Thyroid gland (tissue), 4 donors: Measurements from ENCODE around the gene HTRA3. TPM values are rescaled to one million over a fixed set of nuclear protein-coding genes. Genes with fewer than 3 reads are reported as not detected.
A peak's percentile ranks its signal among the peaks of the same experiment; 100 is the strongest.

ENCODE experiments used
- DNase-seq, 2 donors: peaks; one replicate each; pipeline ENCODE4 v3.0.0-alpha.2; 2019
- H3K27ac ChIP-seq, 3 donors: fragments of 200-600 bp; sonication (generic); 1 replicate in 2 of 3; 2 replicates in 1 of 3; pipeline ENCODE4 v1.5.1; 2016 to 2019; ENCODE audit warnings: mild to moderate bottlenecking in 1 of 3, moderate library complexity in 1 of 3
- H3K27me3 ChIP-seq: fragments of 200-600 bp; sonication (generic); one replicate; pipeline ENCODE4 v1.5.1; 2019
- H3K36me3 ChIP-seq, 2 donors: fragments of 200-600 bp; sonication (generic); one replicate each; pipeline ENCODE4 v1.5.1; 2016 to 2019
- H3K4me1 ChIP-seq, 2 donors: fragments of 200-600 bp; sonication (generic); one replicate each; pipeline ENCODE4 v1.5.1; 2017 to 2019
- H3K4me3 ChIP-seq, 3 donors: fragments of 200-600 bp; sonication (generic); replicated peaks in 1 of 3; 1 replicate in 2 of 3; 2 replicates in 1 of 3; pipeline ENCODE4 v1.5.1; 2016; ENCODE audit warnings: mild to moderate bottlenecking in 1 of 3
- H3K9me3 ChIP-seq: fragments of 200-600 bp; sonication (generic); one replicate; pipeline ENCODE4 v1.5.1; 2017
- POLR2A ChIP-seq, 2 donors: fragments of 450-650 bp; IDR thresholded peaks; one replicate each; pipeline ENCODE4 v1.6.1; 2017; ENCODE audit warnings: antibody characterized with exemption in 2 of 2, mild to moderate bottlenecking in 2 of 2, moderate library complexity in 1 of 2
- WGBS, 2 donors: methylation state at CpG; one replicate each; pipeline ENCODE4 v1.1.5; 2017; 5-methylcytosine and 5-hydroxymethylcytosine counted together
- intact Hi-C: fragments of 100-400 bp; cut with DNase I; formaldehyde crosslinking; loops from one replicate; pipeline ENCODE4 v1.15.1; 2023
- total RNA-seq, 4 donors: library from RNA; depleted of rRNA; stranded (reverse); fragments of >200 nt; gene quantifications; one replicate each; pipeline ENCODE4 v1.2.3, GENCODE V29; 2016
- TF ChIP-seq, protein P1 (sequence below), 6 experiments: fragments of 200-600 bp in 3 of 6; fragments of 450-650 bp in 3 of 6; sonication (generic) in 3 of 6; IDR thresholded peaks; one replicate each; pipeline ENCODE4 v1.5.1; 2016 to 2019; ENCODE audit warnings: antibody characterized with exemption in 6 of 6, mild to moderate bottlenecking in 2 of 6, inconsistent platforms in 1 of 6, moderate library complexity in 1 of 6

HTRA3 gene
- total RNA-seq, 4 donors from 2014 or later, result 6.9 to 38.3 (median 14.0) TPM

DNA sequence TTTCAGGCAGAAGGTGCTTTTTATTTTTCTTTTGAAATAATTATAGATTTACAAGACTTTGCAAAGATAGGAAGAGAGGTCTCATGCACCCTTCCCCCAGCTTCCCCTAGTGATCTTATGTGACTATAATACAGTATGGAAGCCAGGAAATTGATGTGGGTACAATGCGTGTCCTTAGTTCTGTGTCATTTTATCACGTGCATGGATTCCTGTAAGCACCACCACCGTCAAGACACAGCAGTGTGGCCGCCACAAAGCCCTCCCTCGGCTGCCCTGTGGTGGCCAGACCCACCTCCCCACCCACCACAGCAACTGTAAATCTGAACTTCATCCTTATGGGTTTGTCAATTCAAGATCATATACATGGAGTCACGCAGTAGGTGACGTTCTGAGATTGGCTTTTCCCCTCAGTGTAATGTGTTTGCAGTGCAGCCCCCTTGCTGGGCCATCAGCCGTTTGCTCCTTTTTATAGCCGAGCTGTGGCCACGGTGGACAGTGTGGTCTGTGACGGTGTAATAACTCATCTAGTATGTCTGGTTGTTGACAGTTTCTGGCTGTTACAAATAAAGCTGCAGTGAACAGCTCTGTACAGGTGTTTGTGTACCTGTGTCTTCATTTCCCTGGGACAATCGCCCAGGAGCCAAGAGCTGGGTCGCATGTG, 10.9 kb upstream of the HTRA3 start:
- Histone ChIP-seq H3K36me3 (no peaks in the 10 kb centered on the region), H3K27ac (no peak overlapping the region)
- WGBS, 2 donors, result 77 to 78% methylated on average over 13 of the region's 13 CpGs

DNA sequence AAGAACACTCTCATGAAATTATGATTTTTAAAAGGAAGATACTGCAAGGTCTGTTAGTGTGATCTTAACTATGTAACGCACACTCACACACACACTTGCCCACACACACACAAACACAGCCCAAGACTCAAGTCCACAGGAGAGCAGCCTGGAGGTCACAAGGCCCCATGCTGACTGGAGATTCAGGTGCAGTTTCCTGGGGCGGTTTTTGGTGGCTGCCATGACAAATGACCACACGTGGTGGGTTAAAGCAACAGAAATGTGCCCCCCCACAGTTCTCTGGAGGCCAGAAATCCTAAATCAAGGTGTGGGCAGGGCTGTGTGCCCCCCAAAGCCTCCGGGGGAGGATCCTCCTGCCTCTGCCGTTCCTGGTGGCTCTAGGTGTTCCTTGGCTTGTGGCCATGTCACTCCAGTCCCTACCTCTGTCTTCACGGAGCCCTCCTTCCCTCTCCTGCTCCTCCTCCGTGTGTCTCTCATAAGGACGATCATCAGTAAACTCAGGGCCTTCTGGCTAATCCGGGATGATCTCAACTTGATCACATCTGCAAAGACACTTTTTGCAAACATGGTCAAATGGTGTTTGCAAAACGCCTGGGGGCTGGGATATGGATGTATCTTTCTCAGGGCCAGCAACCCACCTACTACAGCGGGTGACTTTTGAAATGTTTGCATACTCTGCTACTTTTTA, 9.7 kb upstream of the HTRA3 start:
- Histone ChIP-seq H3K36me3 (no peaks in the 10 kb centered on the region), H3K9me3 (no peaks in the 10 kb centered on the region), H3K27me3 (no peaks in the 10 kb centered on the region), H3K27ac (peak overlapping the region in 1 of 3 donors; percentile 27), H3K4me3 (no peak overlapping the region), H3K4me1 (peaks cover 3 to 15% of the 10 kb centered on the region in 2 donors)
- TF ChIP-seq, protein P1, sequence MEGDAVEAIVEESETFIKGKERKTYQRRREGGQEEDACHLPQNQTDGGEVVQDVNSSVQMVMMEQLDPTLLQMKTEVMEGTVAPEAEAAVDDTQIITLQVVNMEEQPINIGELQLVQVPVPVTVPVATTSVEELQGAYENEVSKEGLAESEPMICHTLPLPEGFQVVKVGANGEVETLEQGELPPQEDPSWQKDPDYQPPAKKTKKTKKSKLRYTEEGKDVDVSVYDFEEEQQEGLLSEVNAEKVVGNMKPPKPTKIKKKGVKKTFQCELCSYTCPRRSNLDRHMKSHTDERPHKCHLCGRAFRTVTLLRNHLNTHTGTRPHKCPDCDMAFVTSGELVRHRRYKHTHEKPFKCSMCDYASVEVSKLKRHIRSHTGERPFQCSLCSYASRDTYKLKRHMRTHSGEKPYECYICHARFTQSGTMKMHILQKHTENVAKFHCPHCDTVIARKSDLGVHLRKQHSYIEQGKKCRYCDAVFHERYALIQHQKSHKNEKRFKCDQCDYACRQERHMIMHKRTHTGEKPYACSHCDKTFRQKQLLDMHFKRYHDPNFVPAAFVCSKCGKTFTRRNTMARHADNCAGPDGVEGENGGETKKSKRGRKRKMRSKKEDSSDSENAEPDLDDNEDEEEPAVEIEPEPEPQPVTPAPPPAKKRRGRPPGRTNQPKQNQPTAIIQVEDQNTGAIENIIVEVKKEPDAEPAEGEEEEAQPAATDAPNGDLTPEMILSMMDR (IDR thresholded peaks at IDR 0.05), result no peak
- no peak for TF ChIP-seq POLR2A (IDR thresholded peaks at IDR 0.05)
- intact Hi-C loops, result loop anchor here (5.0 kb wide), 1 partner anchor 147 kb away; no protein-coding TSS in a partner anchor
- no peak for DNase-seq
- WGBS, 2 donors, result 81 to 87% methylated on average over 11 of the region's 11 CpGs

More for the DNA sequence above, 10.9 kb upstream of the HTRA3 start:
- no peaks in the 10 kb centered on the region for H3K9me3 ChIP-seq
- no peak for DNase-seq
- H3K4me1 ChIP-seq, result peaks cover 3 to 15% of the 10 kb centered on the region in 2 donors
- no peaks in the 10 kb centered on the region for H3K27me3 ChIP-seq
- TF ChIP-seq, protein P1 (IDR thresholded peaks at IDR 0.05), result no peak
- TF ChIP-seq POLR2A (IDR thresholded peaks at IDR 0.05), result no peak
- intact Hi-C loops, result no loop called here
- no peak overlapping the region for H3K4me3 ChIP-seq

DNA sequence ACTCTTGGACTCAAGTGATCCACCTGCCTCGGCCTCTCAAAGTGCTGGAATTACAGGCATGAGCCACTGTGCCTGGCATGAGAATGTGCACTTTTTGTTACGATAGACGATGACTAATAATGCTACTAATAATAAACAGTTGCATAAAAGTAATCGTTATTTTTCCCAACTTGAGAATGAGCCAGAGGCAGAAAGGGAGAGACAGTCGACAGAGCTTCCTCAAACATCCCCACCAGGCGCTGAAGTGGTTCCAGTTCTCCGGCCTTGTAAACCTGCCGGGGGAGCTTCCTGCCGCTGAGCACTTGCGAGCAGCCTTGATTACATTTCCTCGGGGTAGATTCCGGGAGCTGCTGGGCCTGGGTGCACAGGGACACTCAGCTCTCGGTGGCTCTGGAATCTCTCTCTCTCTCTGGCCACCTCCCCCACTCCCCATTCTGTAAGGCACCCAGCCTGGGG, 8.9 kb upstream of the HTRA3 start:
- Histone ChIP-seq H3K27me3 (no peaks in the 10 kb centered on the region), H3K9me3 (no peaks in the 10 kb centered on the region), H3K4me3 (no peak overlapping the region), H3K36me3 (no peaks in the 10 kb centered on the region), H3K27ac (peak overlapping the region in 2 of 3 donors; percentile 27 to 56), H3K4me1 (peaks cover 3 to 15% of the 10 kb centered on the region in 2 donors)
- TF ChIP-seq, protein P1 (IDR thresholded peaks at IDR 0.05), result no peak
- no peak for TF ChIP-seq POLR2A (IDR thresholded peaks at IDR 0.05)
- peak; percentile 69 to 79 for DNase-seq
- WGBS, 2 donors, result 19 to 26% methylated on average over 13 of the region's 13 CpGs
- intact Hi-C loops, result loop anchor here (5.0 kb wide), 1 partner anchor 147 kb away; no protein-coding TSS in a partner anchor

DNA sequence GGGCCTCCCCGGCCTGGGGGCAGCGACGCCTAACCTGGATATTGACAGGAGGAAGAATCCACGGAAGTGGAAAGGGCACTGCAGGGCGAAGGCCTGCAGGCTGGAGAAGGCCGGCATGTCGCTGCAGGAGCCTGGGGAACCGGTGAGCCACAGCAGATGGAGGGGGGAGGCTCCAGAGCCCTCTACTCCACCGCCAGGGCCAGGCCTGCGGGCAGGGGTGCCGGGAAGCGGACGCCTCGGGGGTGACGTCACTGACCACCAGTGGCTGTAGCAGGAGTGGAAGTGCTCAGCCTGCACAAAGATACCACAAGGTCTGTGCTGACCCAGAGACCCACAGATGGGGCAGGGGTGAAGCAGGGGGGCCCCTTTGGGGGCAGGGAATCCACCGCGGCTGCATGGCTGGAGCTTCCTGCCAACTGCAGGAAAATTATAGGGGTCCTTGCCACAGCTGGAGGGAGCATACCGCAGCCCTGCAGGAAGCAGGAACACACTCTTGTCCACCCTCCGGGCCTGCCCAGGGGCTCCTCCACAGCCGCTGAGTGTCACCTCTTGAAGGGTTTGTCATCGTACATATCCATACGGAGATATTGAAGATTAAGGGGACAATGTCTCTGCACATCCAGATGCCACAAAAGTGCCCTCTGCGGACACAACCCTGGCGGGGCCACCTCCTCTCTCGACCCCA, 7.6 kb upstream of the HTRA3 start:
- H3K9me3 ChIP-seq, result no peaks in the 10 kb centered on the region
- TF ChIP-seq POLR2A (IDR thresholded peaks at IDR 0.05), result no peak
- TF ChIP-seq, protein P1 (IDR thresholded peaks at IDR 0.05), result no peak
- H3K27ac ChIP-seq, result no peak overlapping the region
- no peak overlapping the region for H3K4me3 ChIP-seq
- no peak for DNase-seq
- intact Hi-C loops, result loop anchor here (5.0 kb wide), 1 partner anchor 145 kb away; no protein-coding TSS in a partner anchor
- WGBS, 2 donors, result 90 to 91% methylated on average over 16 to 21 of the region's 25 CpGs
- peaks cover 3 to 18% of the 10 kb centered on the region in 2 donors for H3K4me1 ChIP-seq
- no peaks in the 10 kb centered on the region for H3K36me3 ChIP-seq
- no peaks in the 10 kb centered on the region for H3K27me3 ChIP-seq
